CD8-positive, alpha-beta memory T cell (primary cell): ENCODE measurements around the gene TLCD5. TPM values are rescaled to one million over a fixed set of nuclear protein-coding genes. Genes with fewer than 3 reads are reported as not detected.

Experiments
- CTCF ChIA-PET: fragments of 350-600 bp; sonication (Branson Sonifier 250); formaldehyde crosslinking; loops from one replicate; lab custom pipeline; 2021; ENCODE audit warnings: antibody characterized with exemption; lab: Charles Lee
- POLR2A ChIA-PET: fragments of 350-600 bp; sonication (Branson Sonifier 250); formaldehyde crosslinking; loops from one replicate; lab custom pipeline; 2021; ENCODE audit warnings: antibody characterized with exemption; lab: Charles Lee
- DNase-seq, 5 donors: peaks; one replicate each; pipeline versions ENCODE4 v3.0.0 to v3.0.0-alpha.2; 2020 to 2022; ENCODE audit warnings: mixed read lengths in 1 of 5
- H3K27ac ChIP-seq: one replicate; pipeline ENCODE4 v1.7.0; 2013; ENCODE audit warnings: low read depth, mild to moderate bottlenecking, low read length, moderate library complexity
- H3K27me3 ChIP-seq: 2 replicates; pipeline ENCODE4 v1.7.0; 2013; ENCODE audit warnings: low read length, mild to moderate bottlenecking; ENCODE audit not compliant: insufficient read depth, poor library complexity, severe bottlenecking
- H3K36me3 ChIP-seq: 2 replicates; pipeline ENCODE4 v1.7.0; 2013; ENCODE audit warnings: mild to moderate bottlenecking, low read length, moderate library complexity; ENCODE audit not compliant: insufficient read depth
- H3K4me1 ChIP-seq: 2 replicates; pipeline ENCODE4 v1.7.0; 2013; ENCODE audit warnings: mild to moderate bottlenecking, low read length, moderate library complexity; ENCODE audit not compliant: insufficient read depth
- H3K4me3 ChIP-seq: 2 replicates; pipeline ENCODE4 v1.7.0; 2013; ENCODE audit warnings: mild to moderate bottlenecking, low read length
- H3K9me3 ChIP-seq: 2 replicates; pipeline ENCODE4 v1.7.0; 2013; ENCODE audit warnings: mild to moderate bottlenecking, low read length
- H3K27ac Mint-ChIP-seq, 8 donors: one replicate each; pipeline ENCODE4 v1.8.0; 2020 to 2021; ENCODE audit warnings: mixed read lengths in 8 of 8, mild to moderate bottlenecking in 6 of 8, inconsistent platforms in 3 of 8, moderate library complexity in 3 of 8
- H3K27me3 Mint-ChIP-seq, 2 donors: one replicate each; pipeline ENCODE4 v1.8.0; 2020 to 2021; ENCODE audit warnings: mixed read lengths in 2 of 2, mild to moderate bottlenecking in 1 of 2, moderate library complexity in 1 of 2
- H3K36me3 Mint-ChIP-seq, 3 donors: one replicate each; pipeline ENCODE4 v1.8.0; 2020 to 2021; ENCODE audit warnings: mixed read lengths in 3 of 3, inconsistent platforms in 1 of 3, mild to moderate bottlenecking in 1 of 3
- H3K4me1 Mint-ChIP-seq, 3 donors: one replicate each; pipeline ENCODE4 v1.8.0; 2020 to 2021; ENCODE audit warnings: mixed read lengths in 3 of 3, inconsistent platforms in 1 of 3, mild to moderate bottlenecking in 1 of 3
- H3K4me3 Mint-ChIP-seq, 7 donors: one replicate each; pipeline ENCODE4 v1.8.0; 2020 to 2021; ENCODE audit warnings: mixed read lengths in 7 of 7, mild to moderate bottlenecking in 6 of 7, moderate library complexity in 4 of 7, inconsistent platforms in 2 of 7
- H3K9me3 Mint-ChIP-seq, 5 donors: one replicate each; pipeline ENCODE4 v1.8.0; 2020 to 2022; ENCODE audit warnings: mixed read lengths in 5 of 5, mild to moderate bottlenecking in 3 of 5, moderate library complexity in 2 of 5, inconsistent platforms in 1 of 5
- polyA plus RNA-seq: library from polyadenylated mRNA; unstranded; fragments of 300-500 nt; fragmentation: Illumina TruSeq; gene quantifications from one replicate; pipeline ENCODE4 v1.2.3, GENCODE V29; 2021
- total RNA-seq, 2 experiments: library from RNA; stranded (reverse); gene quantifications; one replicate each; pipeline ENCODE4 v1.2.3, GENCODE V29; 2021

The TLCD5 gene
- total and polyA plus RNA-seq, 3 experiments from 2014 or later: 0.16 to 1.7 (median 1.5) TPM

DNA sequence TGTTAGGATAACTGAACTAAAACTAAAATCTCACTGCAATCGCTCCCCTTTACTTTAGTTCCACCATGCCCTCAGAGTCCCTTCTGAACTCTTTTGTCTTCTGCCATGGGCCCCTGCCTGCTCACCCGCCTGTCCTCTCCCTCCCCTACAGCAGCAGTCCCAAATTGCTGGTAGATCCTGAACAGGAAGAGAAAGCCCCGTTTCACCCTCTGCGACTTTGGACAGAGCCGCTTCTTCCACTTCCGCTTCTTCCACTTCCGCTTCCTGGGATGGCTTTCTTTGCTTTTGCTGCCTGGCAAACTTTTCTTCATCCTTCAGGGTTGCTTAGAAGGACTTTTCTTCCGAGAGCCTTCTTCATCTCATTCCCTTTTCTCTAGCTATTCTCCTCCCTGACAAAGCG lies 35.7 kb upstream of the TLCD5 start:
- ChIA-PET POLR2A (no interaction called here), CTCF (no interaction called here)
- Histone ChIP-seq H3K36me3 (no peaks in the 10 kb centered on the region), H3K4me1 (no peaks in the 10 kb centered on the region), H3K27ac (no peak overlapping the region), H3K4me3 (no peak overlapping the region), H3K9me3 (no peaks in the 10 kb centered on the region), H3K27me3 (peaks cover 3% of the 10 kb centered on the region)
- DNase-seq: no peak
- Mint-ChIP-seq H3K36me3 (no peaks in the 10 kb centered on the region), H3K4me1 (peaks cover 0 to 2% (median 0%) of the 10 kb centered on the region in 3 donors), H3K4me3 (peak overlapping the region in 1 of 7 donors; percentile 57), H3K27ac (no peak overlapping the region), H3K27me3 (peaks cover 13 to 51% of the 10 kb centered on the region in 2 donors), H3K9me3 (no peaks in the 10 kb centered on the region)

DNA sequence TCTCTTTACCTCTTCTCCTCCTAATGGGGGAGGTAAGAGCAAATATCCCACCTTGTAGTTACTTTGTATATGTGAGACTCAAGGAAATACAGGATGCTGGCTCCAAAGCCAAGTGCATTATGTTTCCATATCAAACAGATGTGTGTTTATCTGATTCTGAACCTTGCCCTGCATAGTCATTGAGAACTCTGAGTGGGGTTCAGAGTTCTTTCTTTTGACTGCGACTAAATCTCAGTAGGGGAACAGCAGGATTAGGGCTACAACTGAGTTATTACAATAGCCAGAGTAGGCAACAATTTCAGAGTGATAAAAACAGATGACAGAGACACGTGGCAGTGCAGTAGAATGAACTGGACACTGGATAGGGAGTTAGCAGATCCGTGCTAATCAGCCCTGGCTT lies 34.1 kb upstream of the TLCD5 start:
- Mint-ChIP-seq H3K4me3 (no peak overlapping the region), H3K36me3 (no peaks in the 10 kb centered on the region), H3K27ac (no peak overlapping the region), H3K9me3 (no peaks in the 10 kb centered on the region), H3K27me3 (peaks cover 6 to 63% of the 10 kb centered on the region in 2 donors), H3K4me1 (peaks cover 0 to 2% (median 0%) of the 10 kb centered on the region in 3 donors)
- no peak overlapping the region for H3K27ac ChIP-seq
- H3K27me3 ChIP-seq: peaks cover 3% of the 10 kb centered on the region
- no peaks in the 10 kb centered on the region for H3K36me3 ChIP-seq
- no peaks in the 10 kb centered on the region for H3K4me1 ChIP-seq
- no peak overlapping the region for H3K4me3 ChIP-seq
- DNase-seq: no peak
- ChIA-PET CTCF (interaction anchor here (3.8 kb wide), 1 partner anchor 12 kb away, joined by 11 read pairs; no protein-coding TSS in a partner anchor), POLR2A (no interaction called here)
- H3K9me3 ChIP-seq: no peaks in the 10 kb centered on the region

- H3K36me3 ChIP-seq: no peaks in the 10 kb centered on the region
- Mint-ChIP-seq H3K4me1 (peaks cover 0 to 2% (median 0%) of the 10 kb centered on the region in 3 donors), H3K4me3 (no peak overlapping the region), H3K9me3 (no peaks in the 10 kb centered on the region), H3K36me3 (no peaks in the 10 kb centered on the region), H3K27ac (no peak overlapping the region), H3K27me3 (peaks cover 6 to 71% of the 10 kb centered on the region in 2 donors)
- DNase-seq: no peak
- H3K27me3 ChIP-seq: peaks cover 3% of the 10 kb centered on the region
- CTCF ChIA-PET: interaction anchor here (1.9 to 3.8 kb wide), 2 partner anchors 9 to 10 kb away, joined by 7 to 11 read pairs; no protein-coding TSS in a partner anchor
- H3K4me3 ChIP-seq: no peak overlapping the region
- POLR2A ChIA-PET: no interaction called here
- no peaks in the 10 kb centered on the region for H3K9me3 ChIP-seq
- H3K27ac ChIP-seq: no peak overlapping the region
- no peaks in the 10 kb centered on the region for H3K4me1 ChIP-seq
These were observed 31.9 kb upstream of the TLCD5 start for GRCh38 chr11:120293038-120293800.

DNA sequence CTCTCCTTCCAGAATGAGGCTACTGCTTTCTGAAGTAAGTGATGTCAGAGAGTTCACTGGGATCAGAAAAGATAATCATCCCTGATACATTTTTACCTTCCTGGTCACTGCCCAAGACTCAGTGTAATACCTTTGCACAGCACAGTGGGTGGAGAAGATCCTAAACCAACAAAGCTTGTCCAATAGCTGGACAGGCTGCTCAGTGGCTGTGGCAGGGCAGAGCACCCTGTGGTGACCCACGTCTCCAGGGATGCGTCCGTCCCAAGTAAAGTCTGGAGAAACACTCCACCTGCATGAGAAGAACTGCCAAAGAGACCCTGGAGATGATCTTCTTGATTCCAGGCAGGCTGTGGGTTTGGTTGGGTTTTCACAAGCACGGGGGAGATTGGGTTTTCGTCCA lies 31.0 kb upstream of the TLCD5 start:
- Mint-ChIP-seq H3K36me3 (no peaks in the 10 kb centered on the region), H3K4me3 (no peak overlapping the region), H3K9me3 (no peaks in the 10 kb centered on the region), H3K27ac (no peak overlapping the region), H3K27me3 (peaks cover 13 to 75% of the 10 kb centered on the region in 2 donors), H3K4me1 (peaks cover 0 to 2% (median 0%) of the 10 kb centered on the region in 3 donors)
- no peaks in the 10 kb centered on the region for H3K4me1 ChIP-seq
- H3K4me3 ChIP-seq: no peak overlapping the region
- peaks cover 3% of the 10 kb centered on the region for H3K27me3 ChIP-seq
- no peaks in the 10 kb centered on the region for H3K36me3 ChIP-seq
- H3K27ac ChIP-seq: no peak overlapping the region
- POLR2A ChIA-PET: no interaction called here
- no peaks in the 10 kb centered on the region for H3K9me3 ChIP-seq
- no peak for DNase-seq
- CTCF ChIA-PET: interaction anchor here (0.8 to 1.9 kb wide), 2 partner anchors 9 to 11 kb away, joined by 3 to 7 read pairs; no protein-coding TSS in a partner anchor

GRCh38 chr11:120295099-120295498 lies 30.0 kb upstream of the TLCD5 start:
- no peaks in the 10 kb centered on the region for H3K36me3 ChIP-seq
- no peaks in the 10 kb centered on the region for H3K4me1 ChIP-seq
- no peak overlapping the region for H3K4me3 Mint-ChIP-seq
- no peaks in the 10 kb centered on the region for H3K4me1 Mint-ChIP-seq
- ChIA-PET CTCF (interaction anchor here (1.9 kb wide), 1 partner anchor 8 kb away, joined by 7 read pairs; no protein-coding TSS in a partner anchor), POLR2A (no interaction called here)
- H3K4me3 ChIP-seq: no peak overlapping the region
- no peak overlapping the region for H3K27ac Mint-ChIP-seq
- no peaks in the 10 kb centered on the region for H3K9me3 Mint-ChIP-seq
- no peaks in the 10 kb centered on the region for H3K36me3 Mint-ChIP-seq
- no peak overlapping the region for H3K27ac ChIP-seq
- peaks cover 3% of the 10 kb centered on the region for H3K27me3 ChIP-seq
- DNase-seq: no peak
- peaks cover 13 to 75% of the 10 kb centered on the region in 2 donors for H3K27me3 Mint-ChIP-seq
- H3K9me3 ChIP-seq: no peaks in the 10 kb centered on the region

DNA sequence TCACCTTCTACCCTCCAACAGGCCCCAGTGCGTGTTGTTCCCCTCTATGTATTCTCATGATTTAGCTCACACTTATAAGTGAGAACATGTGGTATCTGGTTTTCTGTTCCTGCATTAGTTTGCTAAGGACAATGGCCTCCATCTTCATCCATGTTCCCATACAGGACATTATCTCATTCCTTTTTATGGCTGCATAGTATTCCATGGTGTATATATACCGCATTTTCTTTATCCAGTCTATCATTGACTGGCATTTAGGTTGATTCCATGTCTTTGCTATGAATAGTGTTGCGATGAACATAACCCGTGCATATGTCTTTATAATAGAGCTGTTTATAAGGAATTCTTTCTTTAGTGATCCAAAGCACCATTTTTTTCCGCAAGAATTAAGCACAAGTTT lies 28.5 kb upstream of the TLCD5 start:
- H3K4me1 Mint-ChIP-seq: no peaks in the 10 kb centered on the region
- no peaks in the 10 kb centered on the region for H3K9me3 Mint-ChIP-seq
- DNase-seq: no peak
- Histone ChIP-seq H3K27ac (no peak overlapping the region), H3K27me3 (peaks cover 3% of the 10 kb centered on the region), H3K4me1 (no peaks in the 10 kb centered on the region), H3K9me3 (no peaks in the 10 kb centered on the region), H3K36me3 (no peaks in the 10 kb centered on the region), H3K4me3 (no peak overlapping the region)
- no peak overlapping the region for H3K27ac Mint-ChIP-seq
- no peaks in the 10 kb centered on the region for H3K36me3 Mint-ChIP-seq
- H3K4me3 Mint-ChIP-seq: no peak overlapping the region
- H3K27me3 Mint-ChIP-seq: peaks cover 13 to 71% of the 10 kb centered on the region in 2 donors
- POLR2A ChIA-PET: no interaction called here
- CTCF ChIA-PET: no interaction called here

DNA sequence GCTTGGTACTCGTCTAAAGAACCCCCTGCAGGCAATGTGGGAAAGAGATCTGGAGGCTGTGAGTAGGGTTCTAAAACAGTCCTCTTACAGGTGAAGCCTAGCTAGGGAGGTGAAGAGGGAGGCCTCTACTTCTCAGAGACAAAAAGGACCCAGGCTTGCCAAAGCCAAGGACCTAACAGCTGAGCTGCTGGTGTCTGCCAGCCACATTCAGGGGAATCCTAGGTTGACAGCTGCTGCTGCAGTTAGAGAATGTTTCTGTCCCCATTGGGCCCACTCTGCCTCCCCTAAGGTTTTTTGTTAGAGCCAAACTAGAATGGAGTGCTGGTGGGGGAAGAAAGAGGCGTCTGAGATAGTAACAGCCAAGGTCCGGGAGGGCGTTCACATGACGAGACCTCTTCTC lies 26.6 kb upstream of the TLCD5 start:
- Histone ChIP-seq H3K4me3 (no peak overlapping the region), H3K36me3 (no peaks in the 10 kb centered on the region), H3K9me3 (no peaks in the 10 kb centered on the region), H3K27ac (no peak overlapping the region), H3K27me3 (peaks cover 3% of the 10 kb centered on the region), H3K4me1 (no peaks in the 10 kb centered on the region)
- no peak for DNase-seq
- Mint-ChIP-seq H3K36me3 (no peaks in the 10 kb centered on the region), H3K4me1 (no peaks in the 10 kb centered on the region), H3K9me3 (no peaks in the 10 kb centered on the region), H3K4me3 (no peak overlapping the region), H3K27me3 (peaks cover 12 to 69% of the 10 kb centered on the region in 2 donors), H3K27ac (no peak overlapping the region)
- CTCF ChIA-PET: no interaction called here
- POLR2A ChIA-PET: no interaction called here

DNA sequence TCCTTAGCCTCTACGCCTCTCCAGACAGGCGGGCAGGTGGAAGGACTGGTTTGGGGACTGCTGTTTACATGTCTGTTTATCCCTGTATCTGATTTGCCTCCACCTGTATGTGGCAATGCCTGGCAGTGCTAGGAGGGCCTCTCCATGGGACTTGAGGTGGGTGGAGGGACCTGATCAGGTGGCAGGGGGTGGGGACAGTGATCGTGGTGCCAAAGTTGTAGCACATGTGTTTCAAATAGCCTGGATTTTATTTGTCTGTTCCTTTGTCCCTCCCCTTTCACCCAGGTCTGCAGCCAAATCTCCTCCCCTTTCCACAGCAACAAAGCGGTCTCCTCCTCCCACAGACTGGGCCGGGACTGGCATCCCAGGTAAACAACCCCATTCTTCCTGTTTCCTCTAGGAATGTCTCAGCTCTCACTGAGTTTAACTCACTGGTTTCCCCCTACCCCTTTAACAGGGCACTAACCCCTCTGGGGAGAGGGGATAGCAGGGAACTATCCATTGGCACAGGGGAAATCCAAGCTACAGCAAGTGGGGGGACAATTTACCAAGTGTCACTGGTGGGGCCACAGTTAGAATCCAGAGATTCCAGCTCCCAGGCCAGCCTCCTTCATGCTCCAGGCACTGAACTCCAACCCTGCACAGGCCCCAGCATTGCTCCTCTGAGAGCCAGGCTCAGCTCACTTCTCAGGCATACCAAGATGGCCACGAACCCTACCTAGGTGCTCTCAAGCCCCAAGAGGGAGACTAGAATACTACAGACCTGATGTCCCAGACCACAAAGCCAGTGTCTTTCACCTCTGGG lies 22.9 kb upstream of the TLCD5 start:
- CTCF ChIA-PET: interaction anchor here (0.8 to 3.5 kb wide), 15 partner anchors 8 to 382 kb away, joined by 3 to 39 read pairs (median 5); no protein-coding TSS in a partner anchor
- H3K36me3 Mint-ChIP-seq: no peaks in the 10 kb centered on the region
- POLR2A ChIA-PET: no interaction called here

More for the DNA sequence above, 22.9 kb upstream of the TLCD5 start:
- Histone ChIP-seq H3K27ac (no peak overlapping the region), H3K36me3 (no peaks in the 10 kb centered on the region), H3K27me3 (peaks cover 4% of the 10 kb centered on the region), H3K4me3 (no peak overlapping the region), H3K4me1 (no peaks in the 10 kb centered on the region), H3K9me3 (no peaks in the 10 kb centered on the region)
- Mint-ChIP-seq H3K27ac (no peak overlapping the region), H3K27me3 (peaks cover 13 to 56% of the 10 kb centered on the region in 2 donors), H3K9me3 (no peaks in the 10 kb centered on the region), H3K4me3 (no peak overlapping the region), H3K4me1 (no peaks in the 10 kb centered on the region)
- DNase-seq: no peak
